ENCODE data around the gene PLCXD1.
"Not testable (repeated sequence)": the region's sequence is repeated elsewhere in the genome, so short reads cannot be mapped to it uniquely, and the experiment has no call there.

PLCXD1 gene

GRCh38 chrX:336227-336626 is 55.0 kb downstream of the PLCXD1 start:
- DNase-seq, result no peak

DNA sequence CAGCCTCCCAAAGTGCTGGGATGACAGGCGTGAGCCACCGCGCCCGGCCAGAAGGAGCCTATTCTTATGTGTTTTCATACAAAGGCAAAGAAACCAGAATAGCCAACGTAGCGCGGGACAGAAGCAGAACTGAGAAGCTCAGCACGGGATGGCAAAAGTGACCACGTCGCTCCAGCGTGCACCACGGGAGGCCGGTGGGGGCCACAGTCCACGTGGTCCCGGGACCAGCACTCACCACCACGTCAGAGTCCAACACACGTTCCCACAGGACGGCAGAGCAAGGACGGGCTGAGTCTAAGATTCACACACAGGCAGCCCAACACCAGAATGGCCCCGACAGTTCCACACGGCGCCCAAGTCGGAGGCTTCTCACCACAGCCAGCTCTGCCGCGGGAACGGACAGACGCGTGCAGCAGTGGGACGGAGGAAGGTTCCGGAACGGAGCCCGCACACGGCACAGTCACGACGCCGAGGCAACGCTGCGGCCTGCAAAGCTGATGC is 56.2 kb downstream of the PLCXD1 start:
- no peak for DNase-seq

DNA sequence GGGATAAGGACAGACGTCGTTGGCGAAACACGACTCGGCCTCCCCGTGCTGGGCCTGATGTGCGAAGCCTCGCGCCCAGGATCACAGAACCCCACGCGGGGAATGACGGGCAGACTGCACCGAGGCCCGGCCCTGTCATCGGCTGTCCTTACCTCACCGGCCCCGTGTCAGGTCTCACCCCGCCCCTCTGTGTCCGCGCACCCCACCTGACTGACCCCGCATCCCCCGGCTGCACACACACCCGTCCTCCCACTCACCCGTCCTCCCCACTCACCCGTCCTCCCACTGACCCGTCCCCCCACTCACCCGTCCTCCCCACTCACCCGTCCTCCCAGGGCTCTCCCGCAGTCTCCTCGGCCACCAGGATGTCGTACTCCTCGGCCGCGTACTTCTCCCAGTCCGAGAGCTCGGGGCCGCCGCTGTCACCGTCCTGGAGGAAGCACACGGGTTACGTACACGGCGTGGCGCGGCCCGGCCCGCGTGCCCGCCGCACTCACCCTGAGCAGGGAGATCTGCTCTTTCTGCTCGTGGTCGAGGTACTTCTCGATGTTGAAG is 57.2 kb downstream of the PLCXD1 start:
- DNase-seq, result no peak

- no peak for DNase-seq
Observed at GRCh38 chrX:338836-339400, 57.7 kb downstream of the PLCXD1 start.

DNA sequence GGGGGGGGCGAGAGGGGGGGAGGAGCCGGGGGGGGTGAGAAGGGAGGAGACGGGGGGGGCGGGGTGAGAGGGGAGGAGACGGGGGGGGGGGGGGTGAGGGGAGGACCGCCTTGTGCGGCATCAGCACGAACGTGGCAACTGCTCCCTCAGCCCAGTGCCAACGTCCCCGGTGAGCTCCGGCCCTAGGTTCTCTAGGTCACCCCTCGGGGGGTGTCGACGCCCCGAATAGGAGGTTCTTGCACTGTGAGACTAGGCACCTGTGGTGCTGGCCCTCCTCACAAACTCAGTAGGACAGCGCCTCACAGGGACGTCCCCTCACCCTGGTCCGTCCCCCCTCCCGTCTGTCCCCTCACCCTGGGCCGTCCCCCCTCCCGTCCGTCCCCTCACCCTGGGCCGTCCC is 58.9 kb downstream of the PLCXD1 start:
- DNase-seq, result no peak

DNA sequence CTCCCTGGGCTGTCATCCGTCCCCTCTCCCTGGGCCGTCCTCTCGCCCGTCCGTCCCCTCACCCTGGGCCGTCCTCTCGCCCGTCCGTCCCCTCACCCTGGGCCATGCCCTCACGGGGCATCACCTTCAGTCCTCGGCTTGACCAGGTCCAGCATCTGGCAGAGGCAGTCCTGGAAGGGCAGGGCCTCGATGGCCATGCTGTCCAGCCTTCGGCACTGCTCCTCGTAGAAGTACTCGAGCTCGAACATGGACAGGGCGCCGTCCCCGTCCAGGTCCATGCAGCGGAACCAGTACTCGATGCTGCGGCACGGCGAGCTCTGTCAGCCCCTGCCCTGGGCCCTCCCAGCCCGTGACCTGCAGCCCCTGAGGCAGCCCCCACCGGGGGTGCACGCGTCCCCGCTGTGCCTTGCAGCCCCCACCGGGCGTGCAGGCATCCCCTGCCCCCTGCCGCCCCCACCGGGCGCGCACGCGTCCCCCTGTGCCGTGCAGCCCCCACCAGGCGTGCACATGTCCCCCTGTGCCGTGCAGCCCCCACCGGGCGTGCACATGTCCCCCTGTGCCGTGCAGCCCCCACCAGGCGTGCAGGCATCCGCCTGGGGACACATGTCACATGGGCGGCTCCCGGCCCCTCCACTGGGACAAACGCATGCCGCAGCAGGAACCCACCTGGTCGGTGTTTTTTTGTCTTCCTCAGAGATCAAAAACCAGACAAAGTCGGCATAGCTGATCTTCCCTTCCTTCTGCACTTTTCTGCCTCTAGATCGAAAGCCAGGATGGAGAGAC is 59.7 kb downstream of the PLCXD1 start:
- no peak for DNase-seq

DNA sequence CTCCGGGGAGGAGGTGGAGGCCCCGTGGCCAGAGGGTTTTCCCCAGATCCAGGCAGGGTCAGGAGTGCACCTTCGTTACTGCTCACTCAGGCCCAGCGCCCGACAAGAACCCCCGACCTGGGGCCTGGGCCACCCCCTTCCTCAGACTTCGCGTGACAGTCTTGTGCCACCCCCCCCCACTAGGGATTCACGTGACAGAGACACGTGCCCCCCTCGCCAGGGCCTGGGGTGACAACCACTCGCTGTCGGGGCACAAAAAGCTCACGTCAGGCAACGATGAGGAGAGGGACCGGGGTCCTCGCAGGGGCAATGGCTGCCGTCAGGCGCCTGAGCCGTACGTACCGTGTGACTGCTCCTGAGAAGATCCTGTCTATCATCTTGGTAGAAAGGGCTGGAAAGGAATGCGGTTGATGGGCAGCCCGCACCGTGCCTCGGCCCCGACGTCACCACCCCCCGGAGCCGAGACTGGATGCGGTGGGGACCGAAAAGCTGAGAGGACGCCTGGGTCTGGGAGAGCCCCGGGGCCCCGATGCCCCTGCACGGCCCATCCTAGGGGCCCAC is 60.4 kb downstream of the PLCXD1 start:
- no peak for DNase-seq

DNA sequence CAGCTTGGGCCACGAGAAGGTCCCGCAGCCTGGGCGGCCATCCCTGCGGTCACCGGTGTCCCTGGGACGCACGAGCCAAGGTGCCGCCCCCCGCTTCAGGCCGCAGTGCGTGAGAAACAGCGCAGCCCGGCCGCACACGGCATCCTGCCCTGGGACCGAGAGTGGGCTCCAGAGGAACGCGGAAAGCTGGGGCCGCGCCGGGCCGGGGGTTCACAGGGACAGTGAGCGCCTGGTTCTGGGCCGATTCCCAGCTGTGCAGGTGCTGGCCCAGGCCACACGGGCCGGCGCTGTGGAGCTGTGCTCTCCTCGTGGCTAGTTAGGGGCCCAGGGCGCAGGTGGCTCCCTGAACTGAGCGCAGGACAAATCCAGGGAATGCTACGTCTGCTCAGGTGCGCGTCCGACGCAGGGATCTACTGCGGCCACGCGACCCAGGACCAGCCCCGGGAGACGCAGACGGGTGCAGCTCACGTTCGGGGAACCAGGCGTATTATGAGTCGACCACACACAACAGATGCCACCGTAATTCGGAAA is 63.3 kb downstream of the PLCXD1 start:
- DNase-seq, result no peak

DNA sequence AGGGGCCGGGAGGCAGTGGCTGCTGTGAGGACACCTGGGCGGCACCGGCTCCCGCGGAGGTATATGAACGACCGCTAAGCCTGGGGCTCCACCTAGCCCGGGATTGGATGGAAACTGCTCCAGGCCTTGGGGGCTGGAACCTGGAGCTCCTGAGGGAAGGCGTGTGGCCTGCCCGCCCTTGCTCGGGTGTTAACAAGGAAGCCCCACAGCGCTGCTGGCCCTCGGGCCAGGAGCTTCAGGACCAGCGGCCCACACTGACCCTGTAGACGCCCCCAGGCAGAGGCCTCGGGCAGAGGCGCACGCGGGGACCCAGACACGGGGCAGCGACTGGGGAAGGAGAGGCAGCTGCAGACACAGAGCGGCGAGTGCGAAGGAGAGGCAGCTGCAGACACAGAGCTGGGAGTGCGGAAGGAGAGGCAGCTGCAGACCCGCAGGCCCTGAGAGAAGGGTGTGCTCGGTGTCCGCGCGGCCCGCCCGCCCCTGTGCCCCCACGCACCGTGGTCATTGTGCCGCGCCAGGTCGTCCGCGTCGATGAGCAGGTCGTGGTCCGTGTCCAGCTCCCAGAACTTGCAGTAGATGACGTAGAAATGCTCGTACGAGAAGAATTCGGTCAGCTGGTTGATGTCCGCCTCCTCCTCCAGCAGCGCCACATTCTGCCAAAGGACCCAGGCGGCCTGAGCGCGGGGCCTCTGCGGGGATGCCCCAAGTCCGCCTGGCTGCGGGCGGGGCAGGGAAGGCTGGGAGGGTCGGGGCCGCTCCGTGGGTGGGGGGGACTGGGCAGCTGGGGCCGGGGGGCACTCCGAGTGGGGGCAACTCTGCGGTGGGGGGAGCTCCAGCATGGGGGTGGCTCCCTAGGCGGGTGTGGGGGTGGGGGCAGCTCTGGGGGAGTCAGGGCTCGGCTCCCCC is 64.1 kb downstream of the PLCXD1 start:
- no peak for DNase-seq

DNA sequence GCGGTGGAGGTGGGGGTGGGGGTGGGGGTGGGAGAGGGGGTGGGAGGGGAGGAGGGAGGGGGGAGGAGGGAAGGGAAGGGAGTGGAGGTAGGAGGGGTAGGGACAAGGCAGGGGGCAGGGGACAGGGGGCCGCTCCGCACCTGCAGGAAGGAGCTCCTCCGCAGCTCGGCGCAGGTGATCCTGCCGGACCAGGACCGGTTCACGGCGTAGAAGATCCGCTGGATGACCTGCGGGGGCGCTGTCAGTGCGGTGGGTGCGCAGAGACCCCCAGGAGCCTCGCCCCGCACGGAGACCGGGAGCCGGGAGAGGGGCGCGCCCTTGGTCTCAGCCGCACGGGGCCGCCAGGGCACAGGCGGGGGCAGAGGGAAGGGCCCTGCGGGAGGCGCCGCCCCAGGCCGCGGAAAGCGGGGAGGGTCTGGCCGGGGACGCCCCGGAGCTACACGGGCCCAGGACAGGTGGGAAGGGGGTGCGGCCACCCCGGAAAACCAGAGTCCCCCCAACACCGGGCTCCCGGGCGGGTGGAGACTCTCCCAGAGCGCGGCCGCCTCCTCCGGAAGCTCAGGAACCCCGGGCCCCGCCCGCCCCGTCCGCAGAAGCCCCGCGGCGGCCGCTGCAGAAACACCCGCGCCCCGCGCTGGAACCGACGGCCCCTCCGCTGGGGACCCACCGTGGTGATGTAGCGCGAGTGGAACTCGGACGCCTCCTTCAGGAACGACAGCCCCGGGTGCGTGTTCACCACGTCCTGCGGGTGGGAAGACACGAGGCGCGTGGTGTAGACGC is 65.0 kb downstream of the PLCXD1 start:
- no peak for DNase-seq

- DNase-seq, result no peak
Observed at GRCh38 chrX:347351-348117, 66.4 kb downstream of the PLCXD1 start.

DNA sequence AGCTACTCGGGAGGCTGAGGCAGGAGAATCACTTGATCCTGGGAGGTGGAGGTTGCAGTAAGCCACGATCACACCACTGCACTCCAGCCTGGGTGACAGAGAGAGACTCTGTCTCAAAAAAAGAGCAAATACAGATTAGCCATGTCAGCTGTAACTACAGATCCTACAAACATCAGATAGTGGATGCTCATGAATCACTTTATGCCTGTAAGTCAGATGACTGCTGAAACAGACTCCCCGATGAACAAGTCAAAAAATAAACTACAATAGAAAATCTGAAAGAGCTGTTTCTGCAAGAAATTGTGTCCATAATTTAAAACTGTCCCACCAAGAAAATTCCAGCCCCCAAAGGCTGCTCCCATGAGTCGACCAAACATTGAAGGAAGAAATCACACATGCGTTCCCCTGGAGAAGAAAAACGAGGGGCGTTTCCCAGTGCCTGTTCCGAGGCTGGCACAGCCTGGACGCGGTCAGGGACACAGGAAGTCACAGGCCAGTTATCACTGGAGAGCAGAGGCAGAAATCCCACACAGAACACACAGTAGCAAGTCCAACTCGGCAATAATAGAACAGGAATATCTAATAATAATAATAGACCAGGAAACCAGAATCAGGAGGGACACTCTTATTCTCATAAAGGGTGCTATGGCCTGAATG is 67.4 kb downstream of the PLCXD1 start:
- DNase-seq, result no peak

GRCh38 chrX:349196-349595 is 68.0 kb downstream of the PLCXD1 start:
- DNase-seq, result no peak

GRCh38 chrX:349702-350101 is 68.5 kb downstream of the PLCXD1 start:
- DNase-seq, result no peak

GRCh38 chrX:350148-350533 is 69.0 kb downstream of the PLCXD1 start:
- DNase-seq, result no peak

DNA sequence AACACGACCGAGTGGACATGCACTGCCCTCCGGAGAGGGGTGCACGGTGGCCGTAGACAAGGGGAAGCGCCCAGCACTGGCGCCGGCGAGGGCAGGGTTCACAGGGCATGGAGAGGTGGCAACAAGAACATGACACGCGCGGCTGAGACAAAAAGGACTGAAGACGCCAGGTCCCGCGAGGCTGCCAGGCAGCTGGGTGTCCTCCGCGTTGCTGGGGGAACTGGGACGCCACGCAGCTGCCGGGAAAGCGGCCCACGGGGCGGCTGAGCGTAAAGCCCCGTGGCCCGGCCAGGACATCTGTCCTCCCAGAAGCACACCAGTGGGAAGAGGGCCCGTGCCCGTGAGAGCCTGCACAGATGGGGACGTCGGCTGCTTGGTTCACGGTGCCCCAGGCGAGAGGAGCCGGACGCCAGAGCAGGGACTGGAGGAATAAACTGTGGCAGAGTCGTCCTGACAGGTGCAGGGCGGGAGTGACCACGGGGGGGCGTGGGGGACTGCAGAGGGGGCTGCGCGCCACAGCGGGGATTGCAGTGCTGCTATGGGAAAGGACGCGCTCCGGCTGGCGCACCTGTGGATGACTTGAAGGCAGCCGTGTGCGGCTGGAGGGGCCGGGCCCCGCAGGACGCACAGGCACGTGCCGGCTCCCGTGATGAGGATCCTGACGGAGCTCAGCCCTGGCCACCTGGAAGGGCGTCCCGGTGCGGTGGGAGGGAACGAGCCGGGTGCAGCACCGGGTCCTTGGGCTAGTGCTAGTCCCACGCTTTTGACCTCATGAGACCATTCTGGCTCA is 69.5 kb downstream of the PLCXD1 start:
- no peak for DNase-seq

GRCh38 chrX:351324-351641 is 70.1 kb downstream of the PLCXD1 start:
- DNase-seq, result not testable (repeated sequence)

DNA sequence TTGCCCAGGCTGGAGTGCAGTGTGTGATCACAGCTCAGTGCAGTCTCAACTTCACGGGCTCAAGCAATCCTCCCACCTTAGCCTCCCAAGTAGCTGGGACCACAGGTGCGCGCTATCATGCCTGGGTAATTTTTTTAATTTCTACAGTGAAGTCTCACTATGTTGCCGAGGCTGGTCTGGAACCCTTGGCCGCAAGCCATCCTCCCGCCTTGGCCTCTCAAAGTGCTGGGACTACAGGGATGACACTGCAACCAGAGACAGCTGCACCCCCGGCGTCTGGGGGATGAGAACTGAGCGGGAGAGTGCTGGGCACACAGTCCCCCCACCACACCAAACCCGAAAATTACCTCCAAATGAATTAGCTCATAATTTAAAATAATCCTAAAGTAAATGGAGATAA is 70.6 kb downstream of the PLCXD1 start:
- no peak for DNase-seq

DNA sequence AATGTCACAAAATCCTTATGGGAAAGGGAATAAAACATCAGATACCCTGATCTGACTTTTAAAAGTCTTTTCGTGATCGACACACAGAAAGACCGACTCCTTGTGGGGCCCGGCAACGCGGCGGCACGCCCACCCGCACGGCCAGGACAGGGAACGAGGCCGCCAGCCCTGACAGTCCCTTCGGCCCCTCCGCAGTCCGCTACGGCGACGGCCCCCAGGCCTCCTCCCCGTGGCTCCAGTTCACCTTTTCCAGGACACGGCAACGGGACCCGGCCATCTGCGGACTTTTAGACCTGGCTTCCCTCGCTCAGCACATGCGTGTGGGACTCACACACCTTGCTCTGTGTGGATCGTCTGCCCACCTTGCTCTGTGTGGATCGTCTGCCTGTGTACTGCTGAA is 71.0 kb downstream of the PLCXD1 start:
- no peak for DNase-seq
